ENCODE measurements around the gene MYBPC2. TPM values are rescaled to one million over a fixed set of nuclear protein-coding genes. Genes with fewer than 3 reads are reported as not detected.
A peak's percentile ranks its signal among the peaks of the same experiment; 100 is the strongest.

MYBPC2 gene
- total RNA-seq, 6 donors from 2014 or later = 0.09 to 0.17 TPM; not detected in 4

- peaks cover 0 to 10% (median 0%) of the 10 kb centered on the region in 4 donors for H3K4me1 ChIP-seq
- H3K36me3 ChIP-seq = no peaks in the 10 kb centered on the region
- ATAC-seq (ENCODE audit: low FRiP score in 2 of 2) (no peak), DNase-seq (no peak)
- 85 to 92% methylated on average over 4 of the region's 4 CpGs for WGBS, 2 donors
- H3K9me3 ChIP-seq = no peaks in the 10 kb centered on the region
- TF ChIP-seq EP300 (IDR thresholded peaks at IDR 0.05) (no peak), POLR2AphosphoS5 (IDR thresholded peaks at IDR 0.05) (no peak), POLR2A (IDR thresholded peaks at IDR 0.05) (no peak)
- TF ChIP-seq, protein P1, sequence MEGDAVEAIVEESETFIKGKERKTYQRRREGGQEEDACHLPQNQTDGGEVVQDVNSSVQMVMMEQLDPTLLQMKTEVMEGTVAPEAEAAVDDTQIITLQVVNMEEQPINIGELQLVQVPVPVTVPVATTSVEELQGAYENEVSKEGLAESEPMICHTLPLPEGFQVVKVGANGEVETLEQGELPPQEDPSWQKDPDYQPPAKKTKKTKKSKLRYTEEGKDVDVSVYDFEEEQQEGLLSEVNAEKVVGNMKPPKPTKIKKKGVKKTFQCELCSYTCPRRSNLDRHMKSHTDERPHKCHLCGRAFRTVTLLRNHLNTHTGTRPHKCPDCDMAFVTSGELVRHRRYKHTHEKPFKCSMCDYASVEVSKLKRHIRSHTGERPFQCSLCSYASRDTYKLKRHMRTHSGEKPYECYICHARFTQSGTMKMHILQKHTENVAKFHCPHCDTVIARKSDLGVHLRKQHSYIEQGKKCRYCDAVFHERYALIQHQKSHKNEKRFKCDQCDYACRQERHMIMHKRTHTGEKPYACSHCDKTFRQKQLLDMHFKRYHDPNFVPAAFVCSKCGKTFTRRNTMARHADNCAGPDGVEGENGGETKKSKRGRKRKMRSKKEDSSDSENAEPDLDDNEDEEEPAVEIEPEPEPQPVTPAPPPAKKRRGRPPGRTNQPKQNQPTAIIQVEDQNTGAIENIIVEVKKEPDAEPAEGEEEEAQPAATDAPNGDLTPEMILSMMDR (IDR thresholded peaks at IDR 0.05) = no peak
- no peaks in the 10 kb centered on the region for H3K27me3 ChIP-seq
- no peak overlapping the region for H3K4me3 ChIP-seq
- H3K27ac ChIP-seq = no peak overlapping the region
Observed at GRCh38 chr19:50393589-50393988, 39.1 kb upstream of the MYBPC2 start.

- ATAC-seq (ENCODE audit: low FRiP score in 2 of 2) (peak in 1 of 2 donors; percentile 39), DNase-seq (no peak)
- Histone ChIP-seq H3K9me3 (no peaks in the 10 kb centered on the region), H3K27me3 (no peaks in the 10 kb centered on the region), H3K4me3 (no peak overlapping the region), H3K4me1 (peaks cover 0 to 10% (median 0%) of the 10 kb centered on the region in 4 donors), H3K27ac (no peak overlapping the region), H3K36me3 (peaks cover 0 to 4% (median under 1%) of the 10 kb centered on the region in 4 donors)
- WGBS, 2 donors = 89 to 97% methylated on average over 7 to 9 of the region's 9 CpGs
- TF ChIP-seq POLR2AphosphoS5 (IDR thresholded peaks at IDR 0.05) (no peak), EP300 (IDR thresholded peaks at IDR 0.05) (no peak), POLR2A (IDR thresholded peaks at IDR 0.05) (no peak)
- TF ChIP-seq, protein P1 (IDR thresholded peaks at IDR 0.05) = no peak
Observed at GRCh38 chr19:50394017-50394416, 38.7 kb upstream of the MYBPC2 start.

DNA sequence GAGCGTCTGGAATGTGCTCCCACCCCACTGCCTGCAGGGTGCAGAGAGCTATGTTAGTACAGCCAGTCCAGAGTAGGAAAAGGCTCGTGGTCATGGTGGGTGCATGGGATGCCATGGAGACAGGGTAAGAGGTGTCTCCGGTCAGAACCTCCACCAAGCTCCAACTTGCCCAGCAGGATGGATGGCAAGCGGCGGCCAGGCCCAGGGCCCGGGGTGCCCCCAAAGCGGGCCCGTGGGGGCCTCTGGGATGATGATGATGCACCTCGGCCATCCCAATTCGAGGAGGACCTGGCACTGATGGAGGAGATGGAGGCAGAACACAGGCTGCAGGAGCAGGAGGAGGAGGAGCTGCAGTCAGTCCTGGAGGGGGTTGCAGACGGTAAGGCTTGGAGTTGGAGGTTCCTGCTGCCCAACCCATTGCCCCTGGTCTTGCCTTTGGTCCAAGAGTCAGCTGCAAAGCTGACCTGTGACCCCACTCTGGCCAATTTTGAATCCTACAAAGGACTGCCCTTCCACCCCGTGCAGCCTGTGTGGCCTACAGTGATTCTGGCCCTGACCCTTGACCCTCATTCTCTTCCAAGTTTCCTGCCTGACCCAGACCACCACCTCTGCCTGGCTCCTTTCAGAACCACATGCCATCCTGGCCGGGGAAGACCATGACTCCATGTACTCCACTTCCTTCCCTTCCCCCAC lies 33.9 kb upstream of the MYBPC2 start:
- no peak overlapping the region for H3K4me3 ChIP-seq
- no peak for DNase-seq
- 84 to 90% methylated on average over 6 to 13 of the region's 13 CpGs for WGBS, 2 donors
- no peak for ATAC-seq (ENCODE audit: low FRiP score in 2 of 2)
- no peak overlapping the region for H3K27ac ChIP-seq
- H3K36me3 ChIP-seq = peaks cover 3 to 28% (median 24%) of the 10 kb centered on the region in 4 donors
- TF ChIP-seq POLR2AphosphoS5 (IDR thresholded peaks at IDR 0.05) (no peak), EP300 (IDR thresholded peaks at IDR 0.05) (no peak), POLR2A (IDR thresholded peaks at IDR 0.05) (no peak)
- TF ChIP-seq, protein P1 (IDR thresholded peaks at IDR 0.05) = no peak
- no peaks in the 10 kb centered on the region for H3K27me3 ChIP-seq
- no peaks in the 10 kb centered on the region for H3K4me1 ChIP-seq
- H3K9me3 ChIP-seq = no peaks in the 10 kb centered on the region

- DNase-seq = no peak
- whole genome bisulfite sequencing, 2 donors = 97 to 98% methylated on average over 9 to 10 of the region's 10 CpGs
- Histone ChIP-seq H3K27ac (no peak overlapping the region), H3K4me1 (no peaks in the 10 kb centered on the region), H3K9me3 (no peaks in the 10 kb centered on the region), H3K4me3 (no peak overlapping the region), H3K27me3 (no peaks in the 10 kb centered on the region), H3K36me3 (peaks cover 3 to 31% (median 26%) of the 10 kb centered on the region in 4 donors)
- ATAC-seq (ENCODE audit: low FRiP score in 2 of 2) = no peak
- TF ChIP-seq POLR2AphosphoS5 (IDR thresholded peaks at IDR 0.05) (no peak), EP300 (IDR thresholded peaks at IDR 0.05) (no peak), POLR2A (IDR thresholded peaks at IDR 0.05) (no peak)
- TF ChIP-seq, protein P1 (IDR thresholded peaks at IDR 0.05) = no peak
Observed at GRCh38 chr19:50399368-50399745, 33.3 kb upstream of the MYBPC2 start.

All from upper lobe of left lung (tissue), 6 donors.